ENCODE data around the gene PTCRA. TPM values are rescaled to one million over a fixed set of nuclear protein-coding genes. Genes with fewer than 3 reads are reported as not detected.

Gene PTCRA
- total RNA-seq, 1 donor from 2014 or later = not detected

DNA sequence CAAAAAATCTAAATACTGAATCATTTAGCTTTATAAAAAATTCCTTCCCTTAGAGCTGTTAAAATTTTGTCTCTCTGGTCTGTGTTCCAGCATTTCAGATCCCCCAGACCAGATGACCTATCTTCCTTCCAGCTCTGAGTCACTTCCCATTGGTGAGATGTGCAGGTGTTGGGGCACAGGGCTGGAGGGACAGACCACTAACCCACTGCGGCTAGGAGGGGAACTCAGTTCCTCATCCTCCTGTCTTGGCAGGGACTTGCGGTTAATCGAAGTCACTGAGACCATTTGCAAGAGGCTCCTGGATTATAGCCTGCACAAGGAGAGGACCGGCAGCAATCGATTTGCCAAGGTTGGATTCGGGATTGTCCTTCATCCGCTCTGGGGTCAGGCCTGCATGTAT lies 19.5 kb downstream of the PTCRA start:
- Histone ChIP-seq H3K27me3 (ENCODE audit: low read depth) (no peaks in the 10 kb centered on the region), H3K4me3 (no peak overlapping the region), H3K36me3 (peaks cover 54% of the 10 kb centered on the region), H3K27ac (replicated peaks) (no peak overlapping the region), H3K9me3 (replicated peaks) (no peaks in the 10 kb centered on the region), H3K4me1 (peaks cover 32% of the 10 kb centered on the region)
- intact Hi-C loops (cut with micrococcal nuclease) = no loop called here
- no peak for TF ChIP-seq CTCF (IDR thresholded peaks at IDR 0.05; ENCODE audit: borderline replicate concordance)
- DNase-seq = no peak

- H3K4me1 ChIP-seq = peaks cover 21% of the 10 kb centered on the region
- H3K4me3 ChIP-seq = no peak overlapping the region
- H3K27ac ChIP-seq (replicated peaks) = no peak overlapping the region
- TF ChIP-seq CTCF (IDR thresholded peaks at IDR 0.05; ENCODE audit: borderline replicate concordance) = no peak
- H3K27me3 ChIP-seq (ENCODE audit: low read depth) = no peaks in the 10 kb centered on the region
- intact Hi-C loops (cut with micrococcal nuclease) = no loop called here
- H3K9me3 ChIP-seq (replicated peaks) = no peaks in the 10 kb centered on the region
- no peak for DNase-seq
- H3K36me3 ChIP-seq = peaks cover 54% of the 10 kb centered on the region
Observed at GRCh38 chr6:42936398-42936797, 20.5 kb downstream of the PTCRA start.

- Histone ChIP-seq H3K27ac (replicated peaks) (no peak overlapping the region), H3K4me3 (no peak overlapping the region), H3K36me3 (peaks cover 54% of the 10 kb centered on the region), H3K4me1 (peaks cover 9% of the 10 kb centered on the region), H3K9me3 (replicated peaks) (no peaks in the 10 kb centered on the region), H3K27me3 (ENCODE audit: low read depth) (no peaks in the 10 kb centered on the region)
- DNase-seq = no peak
- intact Hi-C loops (cut with micrococcal nuclease) = no loop called here
- no peak for TF ChIP-seq CTCF (IDR thresholded peaks at IDR 0.05; ENCODE audit: borderline replicate concordance)
Observed at GRCh38 chr6:42937548-42938427, 21.9 kb downstream of the PTCRA start.

- H3K27me3 ChIP-seq (ENCODE audit: low read depth) = no peaks in the 10 kb centered on the region
- H3K27ac ChIP-seq (replicated peaks) = no peak overlapping the region
- no peaks in the 10 kb centered on the region for H3K9me3 ChIP-seq (replicated peaks)
- H3K4me3 ChIP-seq = no peak overlapping the region
- DNase-seq = no peak
- H3K36me3 ChIP-seq = peaks cover 54% of the 10 kb centered on the region
- peaks cover 9% of the 10 kb centered on the region for H3K4me1 ChIP-seq
- intact Hi-C loops (cut with micrococcal nuclease) = no loop called here
- TF ChIP-seq CTCF (IDR thresholded peaks at IDR 0.05; ENCODE audit: borderline replicate concordance) = no peak
Observed at GRCh38 chr6:42938428-42938796, 22.6 kb downstream of the PTCRA start.

DNA sequence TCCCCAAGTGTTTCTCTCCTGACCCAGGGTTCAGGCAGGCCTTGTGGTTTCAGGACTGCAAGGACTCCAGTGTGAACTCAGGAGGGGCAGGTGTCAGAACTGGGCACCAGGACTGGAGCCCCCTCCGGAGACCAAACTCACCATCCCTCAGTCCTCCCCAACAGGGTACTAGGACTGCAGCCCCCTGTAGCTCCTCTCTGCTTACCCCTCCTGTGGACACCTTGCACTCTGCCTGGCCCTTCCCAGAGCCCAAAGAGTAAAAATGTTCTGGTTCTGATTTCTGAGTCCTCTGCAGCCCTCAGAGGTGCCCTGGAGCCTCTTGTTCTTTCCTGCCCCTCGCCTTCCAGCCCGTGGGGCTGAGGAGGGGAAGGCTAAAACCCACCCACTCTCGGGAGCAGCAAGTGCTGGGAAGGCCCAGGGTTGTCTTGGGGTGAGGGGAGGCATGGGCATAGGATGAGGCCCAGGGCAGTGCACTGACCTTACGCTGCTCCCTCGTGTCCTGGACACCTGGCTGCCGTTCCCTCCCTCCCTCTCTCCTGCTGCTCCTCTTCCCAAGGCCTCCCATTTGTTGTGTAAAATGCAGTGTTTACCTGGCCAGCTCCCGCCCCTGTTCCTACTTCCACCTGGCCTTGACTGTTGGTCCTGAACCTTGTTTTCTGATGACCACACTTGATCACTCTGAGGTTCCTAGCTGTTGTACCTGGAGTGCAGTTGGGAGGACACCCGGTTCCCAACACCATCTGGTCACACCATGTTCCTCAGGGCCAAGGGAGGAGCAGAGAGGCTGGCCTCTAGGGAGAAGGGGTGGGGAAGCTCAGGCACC lies 23.3 kb downstream of the PTCRA start:
- intact Hi-C loops (cut with micrococcal nuclease) = no loop called here
- Histone ChIP-seq H3K27me3 (ENCODE audit: low read depth) (no peaks in the 10 kb centered on the region), H3K36me3 (peaks cover 51% of the 10 kb centered on the region), H3K4me3 (no peak overlapping the region), H3K4me1 (peaks cover 9% of the 10 kb centered on the region), H3K9me3 (replicated peaks) (no peaks in the 10 kb centered on the region), H3K27ac (replicated peaks) (no peak overlapping the region)
- no peak for TF ChIP-seq CTCF (IDR thresholded peaks at IDR 0.05; ENCODE audit: borderline replicate concordance)
- DNase-seq = no peak

All from left ventricle myocardium inferior (tissue), 1 donor.